Suprapubic skin (tissue), 3 donors: Measurements from ENCODE around the gene PACS1.

ENCODE experiments used
- CTCF ChIP-seq, 2 donors: fragments of 200-600 bp in 1 of 2; fragments of 450-650 bp in 1 of 2; sonication (generic) in 1 of 2; IDR thresholded peaks; one replicate each; pipeline ENCODE4 v1.5.1; 2016 to 2019; ENCODE audit warnings: antibody characterized with exemption in 2 of 2, mild to moderate bottlenecking in 1 of 2, moderate library complexity in 1 of 2
- POLR2A ChIP-seq, 2 donors: fragments of 450-650 bp; IDR thresholded peaks; one replicate each; pipeline ENCODE4 v1.6.1; 2017; ENCODE audit warnings: antibody characterized with exemption in 2 of 2, mild to moderate bottlenecking in 2 of 2, moderate library complexity in 2 of 2

GRCh38 chr11:66055021-66055420 is 15.1 kb upstream of the PACS1 start:
- no peak for TF ChIP-seq POLR2A (IDR thresholded peaks at IDR 0.05)
- TF ChIP-seq CTCF (IDR thresholded peaks at IDR 0.05), result no peak
